Skin of body (tissue), 2 donors: Measurements from ENCODE around the gene DDX39B. TPM values are rescaled to one million over a fixed set of nuclear protein-coding genes. Genes with fewer than 3 reads are reported as not detected.
"Not testable (repeated sequence)": the region's sequence is repeated elsewhere in the genome, so short reads cannot be mapped to it uniquely, and the experiment has no call there.

ENCODE experiments used
- DNase-seq: peaks from one replicate; lab custom pipeline; 2025; lab: John Stamatoyannopoulos, UW
- total RNA-seq: library from RNA; depleted of rRNA; stranded (reverse); fragments of >200 nt; gene quantifications from one replicate; pipeline ENCODE4 v1.2.3, GENCODE V29; 2014

The DDX39B gene
- total RNA-seq, 1 donor from 2014 or later, result 267 TPM

- no peak for DNase-seq
Measured at GRCh38 chr6:31529329-31530150, 12.3 kb downstream of the DDX39B start.

GRCh38 chr6:31528821-31529328, 12.9 kb downstream of the DDX39B start, which contains the start of gene MCCD1:
Gene MCCD1, plus strand, starts transcription at chr6:31528962. Its CDS starts 53 bp downstream, at chr6:31529015.
- no peak for DNase-seq

- DNase-seq, result no peak
Measured at GRCh38 chr6:31528307-31528777, 13.5 kb downstream of the DDX39B start.

GRCh38 chr6:31525932-31526591, 15.7 kb downstream of the DDX39B start:
- DNase-seq, result no peak

GRCh38 chr6:31525553-31525931, 16.3 kb downstream of the DDX39B start:
- no peak for DNase-seq

GRCh38 chr6:31521835-31522234, 20.0 kb downstream of the DDX39B start:
- no peak for DNase-seq

GRCh38 chr6:31513456-31514165, 28.2 kb downstream of the DDX39B start:
- DNase-seq, result no peak

- no peak for DNase-seq
Measured at GRCh38 chr6:31510007-31510406, 31.8 kb downstream of the DDX39B start.

- not testable (repeated sequence) for DNase-seq
Measured at GRCh38 chr6:31509036-31509435, 32.8 kb downstream of the DDX39B start.

GRCh38 chr6:31502586-31502985, 39.2 kb downstream of the DDX39B start:
- no peak for DNase-seq

- not testable (repeated sequence) for DNase-seq
Measured at GRCh38 chr6:31499648-31500047, 42.2 kb downstream of the DDX39B start.

- no peak for DNase-seq
Measured at GRCh38 chr6:31498748-31499147, 43.1 kb downstream of the DDX39B start.

- DNase-seq, result no peak
Measured at GRCh38 chr6:31497531-31498476, 44.0 kb downstream of the DDX39B start, which contains the start of gene MICB. Gene MICB, plus strand, starts transcription at chr6:31498145. Its CDS starts 49 bp downstream, at chr6:31498194.

- DNase-seq, result not testable (repeated sequence)
Measured at GRCh38 chr6:31496826-31497225, 45.0 kb downstream of the DDX39B start.

GRCh38 chr6:31495580-31495979, 46.2 kb downstream of the DDX39B start:
- no peak for DNase-seq

GRCh38 chr6:31493875-31494694, 47.7 kb downstream of the DDX39B start:
- peak; percentile 5 for DNase-seq

GRCh38 chr6:31493550-31493874, 48.3 kb downstream of the DDX39B start:
- not testable (repeated sequence) for DNase-seq

- no peak for DNase-seq
Measured at GRCh38 chr6:31490115-31490873, 51.5 kb downstream of the DDX39B start.

GRCh38 chr6:31489086-31489485, 52.7 kb downstream of the DDX39B start:
- DNase-seq, result no peak
